ENCODE data around the gene LCE3D. TPM values are rescaled to one million over a fixed set of nuclear protein-coding genes. Genes with fewer than 3 reads are reported as not detected.
A peak's percentile ranks its signal among the peaks of the same experiment; 100 is the strongest.

LCE3D gene
- polyA plus RNA-seq, 3 donors: not detected

DNA sequence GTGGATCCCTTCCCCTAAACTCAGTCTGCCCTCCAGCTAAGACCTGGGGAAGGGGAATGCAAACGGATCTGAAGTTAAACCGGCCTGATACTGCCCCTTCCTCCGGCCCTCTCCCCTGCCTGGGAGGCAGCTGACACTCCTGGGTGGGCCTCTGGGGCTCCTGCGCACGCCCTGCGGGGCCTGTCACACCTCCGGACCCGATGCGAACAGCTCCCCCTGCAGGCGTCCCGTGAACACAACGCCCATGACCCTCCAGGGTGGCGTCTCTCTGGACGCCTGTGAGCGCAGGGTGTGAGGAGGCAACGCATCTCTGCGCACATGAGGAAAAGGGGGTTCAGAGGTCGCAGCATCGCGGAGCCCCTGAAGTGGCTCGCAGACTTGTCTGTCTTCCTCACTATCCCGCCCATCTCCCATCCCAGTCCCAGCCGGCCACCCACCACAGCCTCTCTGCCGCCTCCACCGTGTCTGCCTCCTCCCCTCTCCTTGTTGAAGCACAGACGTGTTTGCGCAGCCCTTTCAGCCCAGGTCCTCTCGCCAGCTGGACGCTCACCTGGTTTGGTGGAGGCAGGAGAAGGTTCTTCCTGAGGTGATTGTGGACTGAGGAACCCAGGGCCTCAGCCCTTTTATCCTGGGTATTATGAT, 43.0 kb upstream of the LCE3D start:
- no peak overlapping the region for H3K4me3 ChIP-seq (replicated peaks in 1 of 3; ENCODE audit: low read depth in 2 of 3, low read length in 3 of 3)
- Mint-ChIP-seq H3K9me3 (peaks cover 8 to 21% (median 17%) of the 10 kb centered on the region in 7 donors), H3K27ac (no peak overlapping the region), H3K36me3 (no peaks in the 10 kb centered on the region), H3K4me1 (peaks cover 21% of the 10 kb centered on the region), H3K27me3 (ENCODE audit: low read depth in 3 of 3) (peaks cover 6 to 8% (median 7%) of the 10 kb centered on the region in 3 donors), H3K4me3 (peak overlapping the region in 1 of 2 donors; percentile 28)
- no peaks in the 10 kb centered on the region for H3K79me2 ChIP-seq (ENCODE audit: insufficient read depth, low read length)
- intact Hi-C loops (cut with micrococcal nuclease): loop anchor here in 1 of 2 donors (10.0 kb wide), 1 partner anchor 49 kb away; no protein-coding TSS in a partner anchor
- H4K20me1 ChIP-seq (ENCODE audit: insufficient read depth, low read length): no peaks in the 10 kb centered on the region
- DNase-seq: no peak
- H2AFZ ChIP-seq (ENCODE audit: insufficient read depth, low read depth, low read length, poor library complexity, severe bottlenecking): peak overlapping the region; percentile 50
- no peaks in the 10 kb centered on the region for H3K27me3 ChIP-seq (ENCODE audit: control insufficient read depth in 2 of 2, insufficient read depth in 2 of 2, low read length in 2 of 2)
- no peak overlapping the region for H3K4me2 ChIP-seq (replicated peaks; ENCODE audit: extremely low read depth, low read length, poor library complexity, severe bottlenecking)
- no peaks in the 10 kb centered on the region for H3K36me3 ChIP-seq (replicated peaks in 1 of 2; ENCODE audit: control insufficient read depth in 1 of 2, insufficient read depth in 2 of 2, low read length in 2 of 2)
- WGBS (ENCODE audit: insufficient coverage): 14% methylated on average over 19 of the region's 29 CpGs
- H3K4me1 ChIP-seq (ENCODE audit: control insufficient read depth in 1 of 2, insufficient read depth in 2 of 2, low read length in 2 of 2): peaks cover 8 to 17% of the 10 kb centered on the region in 2 donors
- H3K9ac ChIP-seq (ENCODE audit: insufficient read depth, low read length, poor library complexity, severe bottlenecking): no peak overlapping the region
- H3K9me3 ChIP-seq (replicated peaks in 1 of 2; ENCODE audit: control insufficient read depth in 1 of 2, insufficient read depth in 1 of 2, low read length in 2 of 2): peaks cover 5 to 13% of the 10 kb centered on the region in 2 donors
- TF ChIP-seq, protein P1, sequence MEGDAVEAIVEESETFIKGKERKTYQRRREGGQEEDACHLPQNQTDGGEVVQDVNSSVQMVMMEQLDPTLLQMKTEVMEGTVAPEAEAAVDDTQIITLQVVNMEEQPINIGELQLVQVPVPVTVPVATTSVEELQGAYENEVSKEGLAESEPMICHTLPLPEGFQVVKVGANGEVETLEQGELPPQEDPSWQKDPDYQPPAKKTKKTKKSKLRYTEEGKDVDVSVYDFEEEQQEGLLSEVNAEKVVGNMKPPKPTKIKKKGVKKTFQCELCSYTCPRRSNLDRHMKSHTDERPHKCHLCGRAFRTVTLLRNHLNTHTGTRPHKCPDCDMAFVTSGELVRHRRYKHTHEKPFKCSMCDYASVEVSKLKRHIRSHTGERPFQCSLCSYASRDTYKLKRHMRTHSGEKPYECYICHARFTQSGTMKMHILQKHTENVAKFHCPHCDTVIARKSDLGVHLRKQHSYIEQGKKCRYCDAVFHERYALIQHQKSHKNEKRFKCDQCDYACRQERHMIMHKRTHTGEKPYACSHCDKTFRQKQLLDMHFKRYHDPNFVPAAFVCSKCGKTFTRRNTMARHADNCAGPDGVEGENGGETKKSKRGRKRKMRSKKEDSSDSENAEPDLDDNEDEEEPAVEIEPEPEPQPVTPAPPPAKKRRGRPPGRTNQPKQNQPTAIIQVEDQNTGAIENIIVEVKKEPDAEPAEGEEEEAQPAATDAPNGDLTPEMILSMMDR (IDR thresholded peaks at IDR 0.05): peak; percentile 44
- no peak overlapping the region for H3K27ac ChIP-seq (ENCODE audit: low read depth in 1 of 2, low read length in 2 of 2)

DNA sequence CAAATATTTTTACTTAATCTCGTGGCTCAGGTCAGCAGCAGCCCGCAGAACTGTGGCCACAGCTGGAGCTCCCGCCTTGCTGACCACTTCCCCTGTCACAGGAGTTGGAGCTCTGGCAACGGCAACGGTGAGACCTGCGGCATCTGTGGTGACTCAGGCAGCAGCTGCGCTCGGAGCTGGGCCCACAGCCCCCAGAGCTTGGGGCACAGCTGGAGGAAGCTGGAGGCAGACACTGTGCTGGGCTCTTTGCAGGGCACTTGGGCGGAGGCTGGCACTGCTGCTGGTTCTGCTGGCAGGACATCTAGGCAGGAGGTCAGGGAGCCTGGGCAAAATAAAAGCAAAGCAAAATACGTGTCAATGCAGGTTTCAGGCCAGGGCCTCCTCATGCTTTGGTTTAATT, 42.5 kb upstream of the LCE3D start, which contains the start of gene LCE3A:
TSS of gene LCE3A (minus strand) at position 301 of the 400 bp plus-strand sequence. CDS start at position 301, 0 bp downstream.
- Histone ChIP-seq H3K27ac (ENCODE audit: low read depth in 1 of 2, low read length in 2 of 2) (no peak within 1 kb of the TSS), H3K9me3 (replicated peaks in 1 of 2; ENCODE audit: control insufficient read depth in 1 of 2, insufficient read depth in 1 of 2, low read length in 2 of 2) (peaks cover 5 to 13% of the 10 kb centered on the region in 2 donors), H2AFZ (ENCODE audit: insufficient read depth, low read depth, low read length, poor library complexity, severe bottlenecking) (peak within 1 kb of the TSS; percentile 50), H3K4me1 (ENCODE audit: control insufficient read depth in 1 of 2, insufficient read depth in 2 of 2, low read length in 2 of 2) (peaks cover 8 to 17% of the 10 kb centered on the region in 2 donors), H3K9ac (ENCODE audit: insufficient read depth, low read length, poor library complexity, severe bottlenecking) (no peak within 1 kb of the TSS), H3K4me3 (replicated peaks in 1 of 3; ENCODE audit: low read depth in 2 of 3, low read length in 3 of 3) (no peak within 1 kb of the TSS), H3K27me3 (ENCODE audit: control insufficient read depth in 2 of 2, insufficient read depth in 2 of 2, low read length in 2 of 2) (no peaks in the 10 kb centered on the region), H4K20me1 (ENCODE audit: insufficient read depth, low read length) (no peaks in the 10 kb centered on the region), H3K36me3 (replicated peaks in 1 of 2; ENCODE audit: control insufficient read depth in 1 of 2, insufficient read depth in 2 of 2, low read length in 2 of 2) (no peaks in the 10 kb centered on the region), H3K79me2 (ENCODE audit: insufficient read depth, low read length) (no peaks in the 10 kb centered on the region), H3K4me2 (replicated peaks; ENCODE audit: extremely low read depth, low read length, poor library complexity, severe bottlenecking) (no peak within 1 kb of the TSS)
- Mint-ChIP-seq H3K4me3 (peak within 1 kb of the TSS in 1 of 2 donors; percentile 51), H3K27me3 (ENCODE audit: low read depth in 3 of 3) (peaks cover 5 to 8% (median 6%) of the 10 kb centered on the region in 3 donors), H3K27ac (no peak within 1 kb of the TSS), H3K36me3 (no peaks in the 10 kb centered on the region), H3K4me1 (peaks cover 21% of the 10 kb centered on the region), H3K9me3 (peaks cover 8 to 25% (median 17%) of the 10 kb centered on the region in 7 donors)
- no peak for DNase-seq
- TF ChIP-seq, protein P1 (IDR thresholded peaks at IDR 0.05): no peak
- 17% methylated on average over 10 of the region's 10 CpGs for WGBS (ENCODE audit: insufficient coverage)
- intact Hi-C loops (cut with micrococcal nuclease): loop anchor here in 1 of 2 donors (10.0 kb wide), 1 partner anchor 48 kb away; no protein-coding TSS in a partner anchor

Measured in CD14-positive monocyte (primary cell).